Stomach (tissue), 4 donors: ENCODE results near the gene MEGF6.

Source experiments
- POLR2A ChIP-seq, 4 donors: fragments of 450-650 bp; IDR thresholded peaks; one replicate each; pipeline ENCODE4 v1.6.1; 2016; ENCODE audit warnings: antibody characterized with exemption in 4 of 4, control low read depth in 2 of 4, mild to moderate bottlenecking in 1 of 4, moderate library complexity in 1 of 4
- POLR2AphosphoS5 ChIP-seq, 3 donors: sonication (generic); formaldehyde crosslinking; IDR thresholded peaks; one replicate each; pipeline ENCODE4 v1.6.1; 2016; ENCODE audit warnings: antibody characterized with exemption in 3 of 3
- TF ChIP-seq, protein P1 (sequence below), 7 experiments: fragments of 450-650 bp in 4 of 7; fragments of 200-600 bp in 3 of 7; sonication (generic) in 3 of 7; IDR thresholded peaks; one replicate each; pipeline ENCODE4 v1.5.1; 2016 to 2019; ENCODE audit warnings: antibody characterized with exemption in 7 of 7, control low read depth in 2 of 7, mild to moderate bottlenecking in 1 of 7

DNA sequence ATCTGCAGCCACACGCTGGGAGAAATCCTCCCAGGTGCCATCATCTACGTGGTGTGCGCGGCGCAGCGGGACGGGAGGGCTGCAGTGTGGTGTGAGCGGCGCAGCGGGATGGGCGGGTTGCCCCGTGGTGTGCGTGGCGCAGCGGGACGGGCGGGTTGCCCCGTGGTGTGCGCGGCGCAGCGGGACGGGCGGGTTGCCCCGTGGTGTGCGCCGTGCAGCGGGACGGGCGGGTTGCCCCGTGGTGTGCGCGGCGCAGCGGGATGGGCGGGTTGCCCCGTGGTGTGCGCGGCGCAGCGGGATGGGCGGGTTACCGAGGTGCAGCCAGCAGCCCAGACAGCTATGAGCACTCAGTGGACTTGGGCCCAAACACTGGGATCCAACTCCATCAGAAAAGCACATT is 33.9 kb upstream of the MEGF6 start:
- TF ChIP-seq, protein P1, sequence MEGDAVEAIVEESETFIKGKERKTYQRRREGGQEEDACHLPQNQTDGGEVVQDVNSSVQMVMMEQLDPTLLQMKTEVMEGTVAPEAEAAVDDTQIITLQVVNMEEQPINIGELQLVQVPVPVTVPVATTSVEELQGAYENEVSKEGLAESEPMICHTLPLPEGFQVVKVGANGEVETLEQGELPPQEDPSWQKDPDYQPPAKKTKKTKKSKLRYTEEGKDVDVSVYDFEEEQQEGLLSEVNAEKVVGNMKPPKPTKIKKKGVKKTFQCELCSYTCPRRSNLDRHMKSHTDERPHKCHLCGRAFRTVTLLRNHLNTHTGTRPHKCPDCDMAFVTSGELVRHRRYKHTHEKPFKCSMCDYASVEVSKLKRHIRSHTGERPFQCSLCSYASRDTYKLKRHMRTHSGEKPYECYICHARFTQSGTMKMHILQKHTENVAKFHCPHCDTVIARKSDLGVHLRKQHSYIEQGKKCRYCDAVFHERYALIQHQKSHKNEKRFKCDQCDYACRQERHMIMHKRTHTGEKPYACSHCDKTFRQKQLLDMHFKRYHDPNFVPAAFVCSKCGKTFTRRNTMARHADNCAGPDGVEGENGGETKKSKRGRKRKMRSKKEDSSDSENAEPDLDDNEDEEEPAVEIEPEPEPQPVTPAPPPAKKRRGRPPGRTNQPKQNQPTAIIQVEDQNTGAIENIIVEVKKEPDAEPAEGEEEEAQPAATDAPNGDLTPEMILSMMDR (IDR thresholded peaks at IDR 0.05): no peak
- TF ChIP-seq POLR2A (IDR thresholded peaks at IDR 0.05) (no peak), POLR2AphosphoS5 (IDR thresholded peaks at IDR 0.05) (no peak)
